Muscle layer of duodenum (tissue), 2 donors: ENCODE data around the gene LGALS1.
A peak's percentile ranks its signal among the peaks of the same experiment; 100 is the strongest.

Experiments used
- H3K27ac ChIP-seq: one replicate; pipeline ENCODE4 v1.7.0; 2013; ENCODE audit warnings: mild to moderate bottlenecking, low read length
- H3K27me3 ChIP-seq: one replicate; pipeline ENCODE4 v1.7.0; 2013; ENCODE audit warnings: low read depth, mild to moderate bottlenecking, control low read depth, low read length
- H3K36me3 ChIP-seq, 2 donors: one replicate each; pipeline ENCODE4 v1.7.0; 2013; ENCODE audit warnings: low read length in 2 of 2, control low read depth in 1 of 2, mild to moderate bottlenecking in 1 of 2; ENCODE audit not compliant: insufficient read depth in 2 of 2, control insufficient read depth in 1 of 2
- H3K4me1 ChIP-seq, 2 donors: one replicate each; pipeline ENCODE4 v1.7.0; 2013; ENCODE audit warnings: low read length in 2 of 2, mild to moderate bottlenecking in 2 of 2, control low read depth in 1 of 2, moderate library complexity in 1 of 2; ENCODE audit not compliant: insufficient read depth in 2 of 2, control insufficient read depth in 1 of 2
- H3K4me3 ChIP-seq, 2 donors: one replicate each; pipeline ENCODE4 v1.7.0; 2013; ENCODE audit warnings: low read length in 2 of 2, low read depth in 1 of 2, mild to moderate bottlenecking in 1 of 2
- H3K9me3 ChIP-seq, 2 donors: one replicate each; pipeline ENCODE4 v1.7.0; 2013; ENCODE audit warnings: low read length in 2 of 2, control low read depth in 1 of 2, mild to moderate bottlenecking in 1 of 2; ENCODE audit not compliant: control insufficient read depth in 1 of 2
- donor health status: healthy.

Gene LGALS1

DNA sequence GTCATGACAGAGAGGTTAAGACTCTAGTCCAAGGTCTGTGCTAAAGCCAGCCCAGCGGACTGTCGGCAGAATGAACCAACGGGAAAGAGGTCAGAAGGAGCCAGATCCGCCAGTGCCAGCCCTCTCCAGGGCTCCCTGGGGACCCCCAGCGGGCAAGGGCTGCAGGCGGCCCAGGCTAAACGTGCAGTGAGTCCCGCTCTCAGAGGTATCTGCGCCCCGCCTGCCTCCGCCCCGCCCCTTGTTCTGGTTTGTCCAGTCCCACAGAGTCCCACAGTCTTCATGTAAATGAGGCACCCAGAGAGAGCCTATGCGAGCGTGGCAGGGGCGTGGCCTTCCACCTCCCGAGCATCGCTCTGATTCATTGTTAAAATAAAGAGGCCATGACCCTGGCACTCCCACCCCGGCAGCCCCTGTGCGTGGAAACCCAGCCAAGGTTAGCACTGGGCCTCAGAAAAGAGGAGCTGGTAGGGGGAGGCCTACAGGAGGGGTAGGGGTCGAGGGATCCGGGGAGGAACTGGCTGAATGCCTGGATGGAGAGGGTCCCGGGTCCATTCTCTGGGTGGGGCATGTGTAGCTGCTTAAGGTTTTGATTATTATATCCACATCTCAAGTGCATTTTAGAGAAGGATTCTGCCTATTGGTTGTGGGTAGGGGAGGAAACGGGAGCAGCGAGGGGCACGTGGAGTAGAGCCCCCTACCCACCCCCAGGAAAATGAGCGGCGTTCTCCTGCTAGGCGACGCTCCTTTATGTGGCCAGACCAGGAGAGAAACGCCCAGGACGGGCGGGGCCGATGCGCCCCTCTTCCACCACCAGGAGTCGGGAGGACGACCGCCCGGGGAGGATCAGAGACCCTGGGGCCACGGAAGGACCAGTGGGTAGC, 21.5 kb downstream of the LGALS1 start, which contains the start of gene TRIOBP:
Gene TRIOBP (plus strand): TSS at position 392 of the 881 bp plus-strand sequence. CDS start 4,318 bp downstream, outside the sequence.
- Histone ChIP-seq H3K9me3 (no peaks in the 10 kb centered on the region), H3K36me3 (peaks cover 15 to 18% of the 10 kb centered on the region in 2 donors), H3K27ac (no peak within 1 kb of the TSS), H3K27me3 (no peaks in the 10 kb centered on the region), H3K4me1 (peaks cover 0 to 10% of the 10 kb centered on the region in 2 donors), H3K4me3 (peak within 1 kb of the TSS; percentile 11 to 40)

DNA sequence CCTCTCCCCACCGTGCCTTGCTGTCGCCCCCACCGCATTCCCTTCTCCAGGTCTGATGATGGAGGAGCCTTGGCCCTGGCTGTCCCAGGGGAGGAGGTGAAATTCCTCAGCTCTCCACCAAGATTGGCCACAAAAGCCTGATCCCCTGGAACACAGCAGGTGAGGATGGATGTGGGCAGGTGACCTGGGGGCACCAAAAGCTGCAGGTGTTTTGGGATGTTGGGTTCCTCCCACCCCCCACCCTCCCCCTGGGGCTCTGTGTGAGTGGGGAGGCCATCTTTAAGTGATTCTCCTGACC, 22.1 kb downstream of the LGALS1 start:
- Histone ChIP-seq H3K9me3 (no peaks in the 10 kb centered on the region), H3K36me3 (peaks cover 12 to 13% of the 10 kb centered on the region in 2 donors), H3K27ac (no peak overlapping the region), H3K27me3 (no peaks in the 10 kb centered on the region), H3K4me3 (no peak overlapping the region), H3K4me1 (peaks cover 0 to 10% of the 10 kb centered on the region in 2 donors)

DNA sequence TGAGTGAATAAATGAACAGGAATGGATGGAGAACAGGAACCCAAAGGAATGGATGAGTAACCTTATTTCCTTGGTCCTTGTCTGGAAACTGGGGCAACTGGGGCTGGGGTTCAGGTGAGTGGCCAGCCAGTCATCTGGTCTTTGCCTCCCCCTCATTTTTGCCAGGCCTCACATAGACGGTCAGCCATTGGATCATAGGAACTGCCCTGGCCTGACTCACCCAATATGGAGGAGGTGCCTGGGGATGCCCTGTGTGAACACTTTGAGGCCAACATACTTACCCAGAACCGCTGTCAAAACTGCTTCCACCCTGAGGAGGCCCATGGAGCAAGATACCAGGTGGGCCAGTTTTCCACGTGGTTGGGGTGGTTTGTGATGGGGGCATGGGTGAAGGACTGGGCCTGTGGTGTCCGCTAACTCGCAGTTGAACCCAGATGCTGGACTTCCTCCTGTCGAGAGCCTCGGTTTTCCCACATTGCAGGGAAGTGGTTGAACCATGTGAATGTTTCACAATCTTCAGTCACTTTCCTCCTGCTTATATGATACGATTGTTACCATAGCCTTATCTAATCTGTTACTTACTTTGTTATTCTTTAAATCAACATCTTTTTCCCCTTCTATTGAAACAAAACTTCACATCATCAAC, 25.8 kb downstream of the LGALS1 start:
- H3K9me3 ChIP-seq = no peaks in the 10 kb centered on the region
- no peaks in the 10 kb centered on the region for H3K27me3 ChIP-seq
- H3K27ac ChIP-seq = no peak overlapping the region

DNA sequence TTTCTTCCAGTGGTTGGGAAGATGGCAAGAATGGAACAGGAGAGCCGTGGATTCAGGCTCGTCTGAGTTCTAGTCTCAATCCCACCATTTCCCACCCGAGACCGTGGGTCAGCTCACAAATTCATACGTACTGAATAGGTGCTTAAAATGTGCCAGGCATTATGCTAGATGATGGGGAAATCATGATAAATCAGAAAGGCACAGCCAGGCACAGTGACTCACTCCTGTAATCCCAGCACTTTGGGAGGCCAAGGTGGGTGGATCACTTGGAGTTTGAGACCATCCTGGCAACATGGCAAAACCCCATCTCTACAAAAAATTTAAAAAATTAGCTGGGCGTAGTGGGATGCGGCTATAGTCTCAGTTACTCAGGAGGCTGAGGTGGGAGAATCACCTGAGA, 28.5 kb downstream of the LGALS1 start:
- H3K27ac ChIP-seq = no peak overlapping the region
- H3K27me3 ChIP-seq = no peaks in the 10 kb centered on the region
- H3K36me3 ChIP-seq = no peaks in the 10 kb centered on the region

More for the DNA sequence above, 25.8 kb downstream of the LGALS1 start:
- Histone ChIP-seq H3K36me3 (no peaks in the 10 kb centered on the region), H3K4me1 (peaks cover 0 to 10% of the 10 kb centered on the region in 2 donors), H3K4me3 (no peak overlapping the region)

DNA sequence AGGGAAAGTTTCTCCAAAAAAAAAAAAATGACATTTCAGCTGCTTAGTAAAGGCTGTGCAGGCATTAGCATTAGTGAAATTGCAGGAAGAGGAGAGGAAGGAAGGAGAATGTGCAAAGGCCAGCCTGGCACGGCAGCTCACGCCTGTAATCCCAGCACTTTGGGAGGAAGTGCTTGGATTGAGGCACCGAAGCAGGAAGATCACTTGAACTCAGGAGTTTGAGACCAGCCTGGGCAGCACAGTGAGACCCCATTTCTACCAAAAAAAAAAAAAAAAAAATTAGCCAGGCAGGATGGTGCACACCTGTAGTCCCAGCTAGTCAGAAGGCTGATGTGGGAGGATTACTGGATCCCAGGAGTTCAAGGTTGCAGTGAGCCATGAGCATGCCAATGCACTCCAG, 29.2 kb downstream of the LGALS1 start:
- H3K36me3 ChIP-seq = no peaks in the 10 kb centered on the region
- H3K27ac ChIP-seq = no peak overlapping the region
- no peaks in the 10 kb centered on the region for H3K4me1 ChIP-seq
- no peak overlapping the region for H3K4me3 ChIP-seq
- no peaks in the 10 kb centered on the region for H3K27me3 ChIP-seq
- H3K9me3 ChIP-seq = no peaks in the 10 kb centered on the region

More for the DNA sequence above, 28.5 kb downstream of the LGALS1 start:
- H3K9me3 ChIP-seq = no peaks in the 10 kb centered on the region
- no peak overlapping the region for H3K4me3 ChIP-seq
- H3K4me1 ChIP-seq = no peaks in the 10 kb centered on the region

DNA sequence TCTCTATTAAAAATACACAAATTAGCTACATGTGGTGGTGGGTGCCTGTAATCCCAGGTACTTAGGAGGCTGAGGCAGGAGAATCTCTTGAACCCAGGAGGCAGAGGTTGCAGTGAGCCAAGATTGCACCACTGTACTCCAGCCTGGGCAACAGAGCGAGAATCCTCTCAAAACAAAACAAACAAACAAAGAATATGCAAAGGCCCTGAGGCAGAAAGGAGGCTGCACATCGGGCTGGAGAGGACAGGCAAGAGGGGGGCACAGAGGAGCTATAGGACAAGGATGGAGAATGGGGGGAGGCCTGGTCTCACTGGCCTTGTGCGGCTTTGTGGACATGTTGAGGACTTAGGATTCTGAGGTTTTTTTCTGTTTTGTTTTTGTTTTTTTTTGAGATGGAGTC, 29.8 kb downstream of the LGALS1 start:
- H3K9me3 ChIP-seq = no peaks in the 10 kb centered on the region
- H3K27me3 ChIP-seq = no peaks in the 10 kb centered on the region
- no peaks in the 10 kb centered on the region for H3K36me3 ChIP-seq
- H3K4me1 ChIP-seq = no peaks in the 10 kb centered on the region
- no peak overlapping the region for H3K4me3 ChIP-seq
- no peak overlapping the region for H3K27ac ChIP-seq

DNA sequence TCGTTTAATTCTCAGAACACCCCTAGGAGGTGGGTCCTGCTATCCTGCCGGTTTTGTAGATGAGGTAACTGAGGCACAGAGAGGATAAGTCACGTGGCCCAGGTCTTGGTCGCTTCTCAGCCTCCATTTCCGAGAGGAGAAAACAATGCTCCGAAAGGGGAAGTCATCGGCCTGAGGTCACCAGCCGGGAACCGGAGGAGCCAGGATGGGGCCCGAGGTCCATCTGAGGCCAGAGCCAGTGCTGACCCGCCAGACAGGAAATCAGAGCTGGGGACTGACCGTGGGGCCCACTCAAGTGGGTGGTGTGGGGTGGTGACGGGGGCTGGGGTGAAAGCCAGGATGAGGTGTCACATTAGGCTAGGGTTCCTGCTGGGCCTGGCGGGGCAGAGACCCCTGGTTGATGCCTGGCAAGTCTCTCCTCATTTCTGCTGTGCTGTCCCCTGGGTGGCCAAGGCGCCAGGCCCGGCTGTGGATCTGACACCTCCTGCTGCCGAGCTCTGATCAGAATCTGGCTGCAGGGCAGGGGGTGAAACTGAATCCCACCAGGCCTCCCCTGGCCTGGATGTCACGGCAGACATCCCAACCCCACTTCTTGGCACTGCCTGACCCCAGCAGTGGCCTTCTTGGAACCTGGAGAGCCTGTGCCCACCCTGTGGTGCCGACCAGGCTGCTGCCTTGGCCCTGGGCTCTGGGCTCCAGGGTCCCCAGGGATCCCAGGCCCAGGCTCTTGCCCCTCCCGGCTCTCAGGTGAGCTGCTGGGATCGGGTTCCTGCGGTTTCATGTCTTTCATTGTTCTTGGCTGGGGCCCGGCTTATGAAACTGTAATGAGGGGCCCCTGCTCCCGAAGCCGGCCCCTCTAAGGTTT, 33.4 kb downstream of the LGALS1 start:
- Histone ChIP-seq H3K27ac (no peak overlapping the region), H3K4me1 (no peaks in the 10 kb centered on the region), H3K4me3 (no peak overlapping the region), H3K27me3 (no peaks in the 10 kb centered on the region), H3K9me3 (no peaks in the 10 kb centered on the region), H3K36me3 (no peaks in the 10 kb centered on the region)

DNA sequence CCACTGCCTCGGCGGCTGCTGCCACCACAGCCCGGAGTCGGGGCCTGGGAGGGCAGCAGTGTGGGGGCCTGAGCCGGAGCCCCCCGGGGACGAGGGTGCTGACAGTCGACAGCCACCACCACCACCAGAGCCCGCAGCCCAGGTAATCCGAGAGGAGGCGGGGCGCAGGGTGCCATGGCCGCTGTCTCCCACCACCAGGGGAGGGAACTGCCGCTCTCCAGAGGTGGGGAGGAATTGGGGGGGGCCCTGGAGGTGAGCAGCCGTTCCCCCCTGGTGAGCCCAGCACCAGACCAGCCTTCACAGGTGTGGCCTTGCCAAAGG, 34.0 kb downstream of the LGALS1 start:
- no peaks in the 10 kb centered on the region for H3K27me3 ChIP-seq
- H3K4me3 ChIP-seq = no peak overlapping the region
- H3K27ac ChIP-seq = no peak overlapping the region
- no peaks in the 10 kb centered on the region for H3K36me3 ChIP-seq
- no peaks in the 10 kb centered on the region for H3K4me1 ChIP-seq
- no peaks in the 10 kb centered on the region for H3K9me3 ChIP-seq

DNA sequence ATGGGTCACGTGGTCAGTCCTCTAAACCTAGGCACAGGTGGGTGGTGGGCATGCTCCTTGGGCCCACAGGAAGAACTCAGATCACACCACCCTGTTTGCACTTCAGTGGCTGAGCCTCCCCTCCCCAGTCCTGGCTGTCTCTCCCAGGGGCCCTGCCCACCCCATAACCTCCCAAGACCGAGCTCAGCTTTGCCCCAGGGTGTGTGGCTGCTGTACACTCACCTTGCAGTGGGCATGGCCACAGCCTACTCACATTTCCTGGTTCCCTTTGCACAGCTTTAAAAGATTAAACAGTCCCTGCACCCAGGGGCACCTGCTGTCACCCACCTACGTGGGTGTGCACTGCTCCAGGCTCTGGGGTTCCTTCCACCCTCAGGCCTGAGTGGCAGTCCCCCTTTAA, 35.2 kb downstream of the LGALS1 start:
- no peaks in the 10 kb centered on the region for H3K9me3 ChIP-seq

DNA sequence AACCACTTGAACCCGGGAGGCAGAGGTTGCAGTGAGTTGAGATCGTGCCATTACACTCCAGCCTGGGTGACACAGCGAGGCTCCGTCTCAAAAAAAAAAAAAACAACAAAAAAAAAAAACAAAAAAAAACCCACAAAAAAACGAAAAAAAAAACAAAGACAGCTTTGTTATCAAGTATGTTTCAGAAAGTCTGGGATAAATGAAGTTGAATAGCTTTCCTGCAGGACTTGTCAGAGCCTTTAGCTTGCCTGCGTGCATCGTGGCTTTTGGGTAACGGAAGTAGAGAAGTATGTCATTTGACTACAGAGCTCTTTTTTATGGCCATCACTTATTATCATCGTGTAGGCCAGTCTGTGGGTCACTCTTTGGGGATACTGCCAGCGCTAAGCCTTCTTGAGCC, 36.1 kb downstream of the LGALS1 start:
- Histone ChIP-seq H3K27me3 (no peaks in the 10 kb centered on the region), H3K9me3 (no peaks in the 10 kb centered on the region), H3K36me3 (no peaks in the 10 kb centered on the region), H3K4me3 (no peak overlapping the region), H3K27ac (no peak overlapping the region), H3K4me1 (no peaks in the 10 kb centered on the region)

More for the DNA sequence above, 35.2 kb downstream of the LGALS1 start:
- no peak overlapping the region for H3K4me3 ChIP-seq
- no peak overlapping the region for H3K27ac ChIP-seq
- no peaks in the 10 kb centered on the region for H3K27me3 ChIP-seq
- H3K4me1 ChIP-seq = no peaks in the 10 kb centered on the region
- H3K36me3 ChIP-seq = no peaks in the 10 kb centered on the region

DNA sequence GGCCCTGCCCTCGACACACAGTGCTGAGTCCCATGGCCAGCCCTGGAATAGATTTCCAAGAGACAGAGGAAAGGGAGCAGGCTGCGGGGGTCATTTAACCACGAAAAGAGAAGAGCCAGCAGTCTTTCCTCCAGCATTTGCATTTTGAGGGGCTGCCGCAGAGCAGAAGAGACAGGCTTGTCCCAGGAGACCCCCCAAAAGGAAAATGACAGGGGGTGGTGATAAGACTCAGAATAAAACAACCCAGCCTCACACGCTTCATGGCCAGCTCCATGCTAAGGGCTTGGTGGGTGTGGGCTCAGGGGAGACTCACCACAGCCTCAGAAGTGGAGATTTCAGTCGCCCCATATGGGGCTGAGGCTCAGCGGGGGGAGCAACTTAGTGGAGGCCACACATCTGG, 38.3 kb downstream of the LGALS1 start:
- no peak overlapping the region for H3K27ac ChIP-seq
- no peak overlapping the region for H3K4me3 ChIP-seq
- no peaks in the 10 kb centered on the region for H3K9me3 ChIP-seq
- no peaks in the 10 kb centered on the region for H3K27me3 ChIP-seq
- no peaks in the 10 kb centered on the region for H3K36me3 ChIP-seq
- no peaks in the 10 kb centered on the region for H3K4me1 ChIP-seq
